Thymus (tissue), 11 donors: ENCODE measurements around the gene ERVK3-1. TPM values are rescaled to one million over a fixed set of nuclear protein-coding genes. Genes with fewer than 3 reads are reported as not detected.
A peak's percentile ranks its signal among the peaks of the same experiment; 100 is the strongest.

Source experiments
- DNase-seq, 9 donors: peaks; one replicate each; pipeline ENCODE4 v3.0.0-alpha.2; 2013; ENCODE audit warnings: low spot score in 9 of 9, low read depth in 6 of 9, missing footprints in 1 of 9
- H3K27ac ChIP-seq, 2 donors: one replicate each; pipeline ENCODE4 v1.5.1; 2013; ENCODE audit warnings: control low read depth in 1 of 2, low read depth in 1 of 2, low read length in 1 of 2, mild to moderate bottlenecking in 1 of 2, moderate library complexity in 1 of 2
- H3K27me3 ChIP-seq, 2 donors: one replicate each; pipeline ENCODE4 v1.5.1; 2013; ENCODE audit warnings: low read length in 1 of 2; ENCODE audit not compliant: control insufficient read depth in 2 of 2, insufficient read depth in 1 of 2
- H3K36me3 ChIP-seq, 2 donors: one replicate each; pipeline ENCODE4 v1.5.1; 2013; ENCODE audit warnings: low read length in 1 of 2, mild to moderate bottlenecking in 1 of 2, moderate library complexity in 1 of 2; ENCODE audit not compliant: control insufficient read depth in 2 of 2, insufficient read depth in 2 of 2
- H3K4me1 ChIP-seq, 2 donors: one replicate each; pipeline ENCODE4 v1.5.1; 2013; ENCODE audit warnings: low read length in 2 of 2; ENCODE audit not compliant: control insufficient read depth in 2 of 2, insufficient read depth in 2 of 2
- H3K4me3 ChIP-seq, 2 donors: one replicate each; pipeline ENCODE4 v1.5.1; 2013; ENCODE audit warnings: low read length in 2 of 2, control low read depth in 1 of 2, mild to moderate bottlenecking in 1 of 2
- H3K9me3 ChIP-seq, 2 donors: one replicate each; pipeline ENCODE4 v1.5.1; 2013; ENCODE audit warnings: low read length in 1 of 2, mild to moderate bottlenecking in 1 of 2; ENCODE audit not compliant: control insufficient read depth in 2 of 2, insufficient read depth in 1 of 2
- whole genome bisulfite sequencing: extraction: QIAGEN DNeasy Blood & Tissue Kit; methylation state at CpG from one replicate; pipeline ENCODE4 v1.1.7; 2013; 5-methylcytosine and 5-hydroxymethylcytosine counted together
- polyA plus RNA-seq: library from polyadenylated mRNA; stranded (reverse); fragments of 200-250 nt; gene quantifications from one replicate; pipeline ENCODE4 v1.2.3, GENCODE V29; 2013
- total RNA-seq: library from RNA; stranded (reverse); fragments of 120-200 nt; gene quantifications from one replicate; pipeline ENCODE4 v1.2.4, GENCODE V29; 2013
- donor health status: healthy.

The ERVK3-1 gene
- total and polyA plus RNA-seq, 2 donors = 55.2 to 60.9 TPM

- Histone ChIP-seq H3K27me3 (no peaks in the 10 kb centered on the region), H3K4me1 (peaks cover 10 to 18% of the 10 kb centered on the region in 2 donors), H3K9me3 (no peaks in the 10 kb centered on the region), H3K4me3 (no peak overlapping the region), H3K36me3 (no peaks in the 10 kb centered on the region), H3K27ac (no peak overlapping the region)
- 76% methylated on average over 10 of the region's 10 CpGs for WGBS
- DNase-seq = peak in 1 of 9 donors; percentile 31
Measured at GRCh38 chr19:58328999-58329398, 23.8 kb downstream of the ERVK3-1 start.

- Histone ChIP-seq H3K4me1 (peaks cover 10 to 18% of the 10 kb centered on the region in 2 donors), H3K27ac (no peak overlapping the region), H3K36me3 (peaks cover 6 to 9% of the 10 kb centered on the region in 2 donors), H3K27me3 (no peaks in the 10 kb centered on the region), H3K9me3 (no peaks in the 10 kb centered on the region), H3K4me3 (no peak overlapping the region)
- no peak for DNase-seq
- WGBS = 97% methylated on average over 4 of the region's 4 CpGs
Measured at GRCh38 chr19:58330458-58330857, 25.3 kb downstream of the ERVK3-1 start.

- Histone ChIP-seq H3K27ac (no peak overlapping the region), H3K4me3 (no peak overlapping the region), H3K27me3 (no peaks in the 10 kb centered on the region), H3K9me3 (no peaks in the 10 kb centered on the region), H3K4me1 (peaks cover 0 to 4% of the 10 kb centered on the region in 2 donors), H3K36me3 (peaks cover 9 to 23% of the 10 kb centered on the region in 2 donors)
- DNase-seq = no peak
- 88% methylated on average over 1 of the region's 1 CpG for WGBS
Measured at GRCh38 chr19:58332697-58333096, 27.5 kb downstream of the ERVK3-1 start.

GRCh38 chr19:58334691-58335249, 29.6 kb downstream of the ERVK3-1 start:
- no peak for DNase-seq
- no peak overlapping the region for H3K27ac ChIP-seq
- H3K9me3 ChIP-seq = peaks cover 2 to 10% of the 10 kb centered on the region in 2 donors
- no peak overlapping the region for H3K4me3 ChIP-seq
- no peaks in the 10 kb centered on the region for H3K27me3 ChIP-seq
- H3K36me3 ChIP-seq = peaks cover 13 to 36% of the 10 kb centered on the region in 2 donors
- H3K4me1 ChIP-seq = no peaks in the 10 kb centered on the region
- WGBS = 96% methylated on average over 19 of the region's 19 CpGs

- Histone ChIP-seq H3K27ac (no peak overlapping the region), H3K27me3 (no peaks in the 10 kb centered on the region), H3K4me1 (no peaks in the 10 kb centered on the region), H3K4me3 (no peak overlapping the region), H3K36me3 (peaks cover 13 to 36% of the 10 kb centered on the region in 2 donors), H3K9me3 (peaks cover 2 to 10% of the 10 kb centered on the region in 2 donors)
- WGBS = 92% methylated on average over 3 of the region's 3 CpGs
- DNase-seq = no peak
Measured at GRCh38 chr19:58335630-58336029, 30.5 kb downstream of the ERVK3-1 start.

GRCh38 chr19:58336216-58336615, 31.0 kb downstream of the ERVK3-1 start:
- DNase-seq = no peak
- no peak overlapping the region for H3K4me3 ChIP-seq
- peaks cover 16 to 36% of the 10 kb centered on the region in 2 donors for H3K36me3 ChIP-seq
- H3K9me3 ChIP-seq = peaks cover 2 to 10% of the 10 kb centered on the region in 2 donors
- H3K27ac ChIP-seq = no peak overlapping the region
- no peaks in the 10 kb centered on the region for H3K4me1 ChIP-seq
- no peaks in the 10 kb centered on the region for H3K27me3 ChIP-seq
- 96% methylated on average over 1 of the region's 1 CpG for WGBS

- Histone ChIP-seq H3K9me3 (peaks cover 2 to 10% of the 10 kb centered on the region in 2 donors), H3K4me1 (no peaks in the 10 kb centered on the region), H3K4me3 (no peak overlapping the region), H3K36me3 (peaks cover 17 to 36% of the 10 kb centered on the region in 2 donors), H3K27ac (no peak overlapping the region), H3K27me3 (no peaks in the 10 kb centered on the region)
- DNase-seq = no peak
- WGBS = 99% methylated on average over 4 of the region's 4 CpGs
Measured at GRCh38 chr19:58336820-58337219, 31.6 kb downstream of the ERVK3-1 start.

GRCh38 chr19:58338336-58338735, 33.2 kb downstream of the ERVK3-1 start:
- 99% methylated on average over 11 of the region's 11 CpGs for WGBS
- Histone ChIP-seq H3K9me3 (peaks cover 2 to 10% of the 10 kb centered on the region in 2 donors), H3K27ac (no peak overlapping the region), H3K4me1 (no peaks in the 10 kb centered on the region), H3K27me3 (no peaks in the 10 kb centered on the region), H3K36me3 (peaks cover 17 to 36% of the 10 kb centered on the region in 2 donors), H3K4me3 (no peak overlapping the region)
- DNase-seq = no peak

GRCh38 chr19:58338825-58339558, 33.8 kb downstream of the ERVK3-1 start:
- H3K27ac ChIP-seq = no peak overlapping the region
- H3K9me3 ChIP-seq = peaks cover 2 to 10% of the 10 kb centered on the region in 2 donors
- H3K27me3 ChIP-seq = no peaks in the 10 kb centered on the region
- no peak overlapping the region for H3K4me3 ChIP-seq
- DNase-seq = no peak
- H3K36me3 ChIP-seq = peaks cover 17 to 36% of the 10 kb centered on the region in 2 donors
- 94% methylated on average over 30 of the region's 30 CpGs for WGBS
- no peaks in the 10 kb centered on the region for H3K4me1 ChIP-seq
